Measurements from ENCODE around the gene TRAPPC3L.

- TF ChIP-seq CTCF (IDR thresholded peaks at IDR 0.05): peak; percentile 75 to 90 (median 80)
- TF ChIP-seq POLR2A (IDR thresholded peaks at IDR 0.05): no peak
Observed at GRCh38 chr6:116561377-116562018, 16.0 kb upstream of the TRAPPC3L start.

All from breast epithelium (tissue), 3 donors.